BJ (cell line): Measurements from ENCODE around the gene SUSD6. TPM values are rescaled to one million over a fixed set of nuclear protein-coding genes. Genes with fewer than 3 reads are reported as not detected.
A peak's percentile ranks its signal among the peaks of the same experiment; 100 is the strongest.
"Not testable (repeated sequence)": the region's sequence is repeated elsewhere in the genome, so short reads cannot be mapped to it uniquely, and the experiment has no call there.

Experiments used
- CTCF ChIA-PET: fragments of 350-600 bp; formaldehyde crosslinking; extraction: SDS; loops from one replicate; lab custom pipeline; 2021; ENCODE audit warnings: antibody characterized with exemption, inconsistent platforms; lab: Yijun Ruan, JAX
- POLR2A ChIA-PET: fragments of 300-600 bp; sonication (Branson Sonifier 250); formaldehyde crosslinking; extraction: SDS; loops from one replicate; lab custom pipeline; 2021; ENCODE audit warnings: antibody characterized with exemption; lab: Charles Lee
- DNase-seq: peaks from one replicate; pipeline ENCODE4 v3.0.0-alpha.2; 2011; ENCODE audit warnings: low read depth
- H3K27me3 ChIP-seq: 2 replicates; pipeline ENCODE4 v1.6.0; 2011; ENCODE audit warnings: low read length; ENCODE audit not compliant: control insufficient read depth, insufficient read depth
- H3K36me3 ChIP-seq: 2 replicates; pipeline ENCODE4 v1.5.1; 2011; ENCODE audit warnings: low read length; ENCODE audit not compliant: control insufficient read depth, insufficient read depth
- H3K4me3 ChIP-seq: 2 replicates; pipeline ENCODE4 v1.5.1; 2011; ENCODE audit warnings: low read depth, mild to moderate bottlenecking, control low read depth, low read length
- polyA plus RNA-seq: library from polyadenylated mRNA; depleted of rRNA; stranded (reverse); fragments of >200 nt; gene quantifications from 2 replicates; pipeline ENCODE4 v1.2.3, GENCODE V29; 2011
- TF ChIP-seq, protein P1 (sequence below): IDR thresholded peaks from 2 replicates; pipeline ENCODE4 v1.5.1; 2011; ENCODE audit warnings: low read depth, mild to moderate bottlenecking, control low read depth, inconsistent platforms, low read length, moderate library complexity; ENCODE audit not compliant: insufficient read depth

Gene SUSD6
- polyA plus RNA-seq, 1 experiment, result 20.3 TPM

GRCh38 chr14:69713993-69714679, 102.7 kb downstream of the SUSD6 start:
- DNase-seq, result no peak
- TF ChIP-seq, protein P1, sequence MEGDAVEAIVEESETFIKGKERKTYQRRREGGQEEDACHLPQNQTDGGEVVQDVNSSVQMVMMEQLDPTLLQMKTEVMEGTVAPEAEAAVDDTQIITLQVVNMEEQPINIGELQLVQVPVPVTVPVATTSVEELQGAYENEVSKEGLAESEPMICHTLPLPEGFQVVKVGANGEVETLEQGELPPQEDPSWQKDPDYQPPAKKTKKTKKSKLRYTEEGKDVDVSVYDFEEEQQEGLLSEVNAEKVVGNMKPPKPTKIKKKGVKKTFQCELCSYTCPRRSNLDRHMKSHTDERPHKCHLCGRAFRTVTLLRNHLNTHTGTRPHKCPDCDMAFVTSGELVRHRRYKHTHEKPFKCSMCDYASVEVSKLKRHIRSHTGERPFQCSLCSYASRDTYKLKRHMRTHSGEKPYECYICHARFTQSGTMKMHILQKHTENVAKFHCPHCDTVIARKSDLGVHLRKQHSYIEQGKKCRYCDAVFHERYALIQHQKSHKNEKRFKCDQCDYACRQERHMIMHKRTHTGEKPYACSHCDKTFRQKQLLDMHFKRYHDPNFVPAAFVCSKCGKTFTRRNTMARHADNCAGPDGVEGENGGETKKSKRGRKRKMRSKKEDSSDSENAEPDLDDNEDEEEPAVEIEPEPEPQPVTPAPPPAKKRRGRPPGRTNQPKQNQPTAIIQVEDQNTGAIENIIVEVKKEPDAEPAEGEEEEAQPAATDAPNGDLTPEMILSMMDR, result no peak
- CTCF ChIA-PET, result no interaction called here
- H3K4me3 ChIP-seq, result no peak overlapping the region
- no peaks in the 10 kb centered on the region for H3K27me3 ChIP-seq
- H3K36me3 ChIP-seq, result peaks cover 14% of the 10 kb centered on the region
- POLR2A ChIA-PET, result no interaction called here

GRCh38 chr14:69715725-69716477, 104.5 kb downstream of the SUSD6 start:
- POLR2A ChIA-PET, result no interaction called here
- Histone ChIP-seq H3K27me3 (no peaks in the 10 kb centered on the region), H3K36me3 (peaks cover 10% of the 10 kb centered on the region), H3K4me3 (no peak overlapping the region)
- CTCF ChIA-PET, result interaction anchor here (1.0 to 1.3 kb wide), 3 partner anchors 11 to 131 kb away, joined by 3 to 4 read pairs (median 3); no protein-coding TSS in a partner anchor
- TF ChIP-seq, protein P1, result no peak
- no peak for DNase-seq

DNA sequence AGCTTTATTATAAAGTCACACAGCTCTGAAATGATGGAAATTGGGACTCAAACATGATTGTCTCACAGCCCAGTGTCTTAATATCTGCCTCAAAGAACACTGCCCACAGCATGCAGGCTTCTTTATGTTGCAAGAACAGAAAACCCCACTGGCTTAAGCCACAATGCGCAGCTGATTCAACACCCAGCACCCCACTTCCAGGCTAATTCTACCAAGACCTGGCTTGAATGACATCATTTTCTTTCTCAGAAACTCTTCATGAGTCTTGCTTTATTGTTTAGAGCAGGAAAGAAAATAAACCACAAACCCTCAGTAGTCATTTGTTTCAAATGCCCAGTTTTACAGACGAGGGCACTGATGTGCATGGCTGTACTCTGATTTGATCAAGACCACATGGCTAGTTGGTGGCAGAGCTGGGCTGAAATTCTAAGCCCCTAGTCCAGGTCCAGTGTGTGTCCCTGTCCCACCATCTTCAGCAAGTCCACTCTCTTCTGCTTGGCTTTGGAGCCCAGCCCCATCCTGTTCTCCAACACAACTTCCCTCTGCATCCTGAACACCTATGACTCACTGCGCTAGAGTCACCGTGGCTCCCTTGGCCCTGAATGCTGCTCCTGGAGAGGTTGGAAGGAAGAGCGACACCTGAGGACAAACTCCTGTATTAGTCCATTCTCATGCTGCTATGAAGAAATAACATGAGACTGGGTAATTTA, 105.2 kb downstream of the SUSD6 start:
- TF ChIP-seq, protein P1, result no peak
- H3K36me3 ChIP-seq, result peaks cover 8% of the 10 kb centered on the region
- ChIA-PET POLR2A (no interaction called here), CTCF (interaction anchor here (1.0 to 1.3 kb wide), 3 partner anchors 11 to 132 kb away, joined by 3 to 4 read pairs (median 3); no protein-coding TSS in a partner anchor)
- peak; percentile 40 for DNase-seq
- H3K4me3 ChIP-seq, result no peak overlapping the region
- H3K27me3 ChIP-seq, result no peaks in the 10 kb centered on the region

DNA sequence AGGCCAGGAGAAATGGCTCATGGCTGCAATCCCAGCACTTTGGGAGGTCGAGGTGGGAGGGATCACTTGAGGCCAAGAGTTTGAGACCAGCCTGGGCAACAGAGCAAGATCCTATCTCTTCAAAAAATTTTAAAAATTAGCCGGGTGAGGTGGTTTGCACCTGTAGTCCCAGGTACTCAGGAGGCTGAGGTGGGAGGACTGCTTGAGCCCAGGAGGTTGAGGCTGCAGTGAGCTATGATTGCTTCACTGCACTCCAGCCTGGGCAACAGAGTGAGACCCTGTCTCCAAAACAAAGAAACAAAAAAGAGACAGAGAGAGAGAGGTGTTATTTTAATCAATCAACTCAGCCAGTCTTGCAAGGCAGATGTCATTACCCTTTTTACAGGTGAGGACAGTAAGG, 107.2 kb downstream of the SUSD6 start:
- H3K4me3 ChIP-seq, DNase-seq, H3K27me3 ChIP-seq, POLR2A ChIA-PET, H3K36me3 ChIP-seq: not testable (repeated sequence)
- CTCF ChIA-PET, result interaction anchor here (1.3 to 3.8 kb wide), 4 partner anchors 8 to 133 kb away, joined by 3 to 19 read pairs (median 9); no protein-coding TSS in a partner anchor

- TF ChIP-seq, protein P1, result no peak
- H3K4me3 ChIP-seq, result no peak overlapping the region
- CTCF ChIA-PET, result interaction anchor here (0.7 to 3.8 kb wide), 7 partner anchors 12 to 184 kb away, joined by 3 to 19 read pairs (median 5); no protein-coding TSS in a partner anchor
- H3K36me3 ChIP-seq, result no peaks in the 10 kb centered on the region
- no peaks in the 10 kb centered on the region for H3K27me3 ChIP-seq
- POLR2A ChIA-PET, result interaction anchor here (0.6 kb wide), 1 partner anchor 711 kb away, joined by 3 read pairs; no protein-coding TSS in a partner anchor
- peak; percentile 74 for DNase-seq
Measured at GRCh38 chr14:69719501-69719951, 108.1 kb downstream of the SUSD6 start.
